ENCODE measurements around the gene PLCD4.
A peak's percentile ranks its signal among the peaks of the same experiment; 100 is the strongest.

PLCD4 gene

DNA sequence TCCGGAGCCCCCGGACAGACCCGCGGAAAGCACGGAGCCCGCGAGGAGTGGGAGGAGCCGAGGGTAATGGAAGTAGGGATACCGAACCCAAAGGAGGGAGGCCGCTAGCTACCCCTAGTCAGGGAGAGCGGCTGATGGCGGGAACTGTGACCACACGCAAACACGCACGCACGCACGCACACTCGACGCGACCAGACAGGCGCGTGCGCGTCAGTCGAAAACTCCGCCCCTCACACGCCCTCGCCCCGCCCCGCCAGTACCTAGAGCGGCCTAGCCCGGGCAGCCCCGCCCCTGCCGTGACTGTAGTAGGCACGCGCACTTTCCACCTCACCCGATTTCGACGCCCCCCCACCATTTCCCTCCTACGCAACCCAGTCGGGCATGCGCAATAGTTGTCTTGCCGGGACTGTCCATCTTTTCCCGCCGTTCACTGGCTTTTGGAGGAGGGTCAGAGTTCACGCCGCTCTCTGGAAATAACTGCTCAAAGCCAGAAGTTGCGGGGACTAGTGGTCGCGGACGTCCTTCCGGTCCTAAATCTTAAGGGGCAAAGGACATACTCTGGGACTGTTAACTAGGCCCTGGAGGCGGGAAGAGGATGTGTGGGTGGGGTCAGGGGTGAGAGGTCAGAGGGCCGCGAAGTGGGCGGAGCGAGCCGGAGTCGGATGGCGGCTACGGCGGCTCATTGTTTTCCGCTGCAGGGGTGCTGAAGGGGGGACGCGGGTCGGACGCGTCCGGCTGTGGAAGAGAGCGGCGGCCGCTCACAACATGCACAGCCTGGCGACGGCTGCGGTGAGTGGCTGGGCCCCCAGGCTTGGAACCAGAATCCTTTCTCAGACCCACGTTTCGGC is 39.3 kb upstream of the PLCD4 start, which contains the start of the genes CNOT9 and USP37:
CNOT9 (plus strand) TSS at position 650 of the 848 bp plus-strand sequence; CDS start at position 766, 116 bp downstream.
USP37 (minus strand) TSS at position 162 of the 848 bp plus-strand sequence. CDS start 9,698 bp downstream, outside the sequence.
- peak within 1 kb of the TSS; percentile 87 for H3K4me3 ChIP-seq (ENCODE audit: low read length)
- peak; percentile 87 for DNase-seq (ENCODE audit: low read depth)
- TF ChIP-seq, protein P1, sequence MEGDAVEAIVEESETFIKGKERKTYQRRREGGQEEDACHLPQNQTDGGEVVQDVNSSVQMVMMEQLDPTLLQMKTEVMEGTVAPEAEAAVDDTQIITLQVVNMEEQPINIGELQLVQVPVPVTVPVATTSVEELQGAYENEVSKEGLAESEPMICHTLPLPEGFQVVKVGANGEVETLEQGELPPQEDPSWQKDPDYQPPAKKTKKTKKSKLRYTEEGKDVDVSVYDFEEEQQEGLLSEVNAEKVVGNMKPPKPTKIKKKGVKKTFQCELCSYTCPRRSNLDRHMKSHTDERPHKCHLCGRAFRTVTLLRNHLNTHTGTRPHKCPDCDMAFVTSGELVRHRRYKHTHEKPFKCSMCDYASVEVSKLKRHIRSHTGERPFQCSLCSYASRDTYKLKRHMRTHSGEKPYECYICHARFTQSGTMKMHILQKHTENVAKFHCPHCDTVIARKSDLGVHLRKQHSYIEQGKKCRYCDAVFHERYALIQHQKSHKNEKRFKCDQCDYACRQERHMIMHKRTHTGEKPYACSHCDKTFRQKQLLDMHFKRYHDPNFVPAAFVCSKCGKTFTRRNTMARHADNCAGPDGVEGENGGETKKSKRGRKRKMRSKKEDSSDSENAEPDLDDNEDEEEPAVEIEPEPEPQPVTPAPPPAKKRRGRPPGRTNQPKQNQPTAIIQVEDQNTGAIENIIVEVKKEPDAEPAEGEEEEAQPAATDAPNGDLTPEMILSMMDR (conservative IDR thresholded peaks at IDR 0.05; ENCODE audit: low read depth, low read length): no peak

DNA sequence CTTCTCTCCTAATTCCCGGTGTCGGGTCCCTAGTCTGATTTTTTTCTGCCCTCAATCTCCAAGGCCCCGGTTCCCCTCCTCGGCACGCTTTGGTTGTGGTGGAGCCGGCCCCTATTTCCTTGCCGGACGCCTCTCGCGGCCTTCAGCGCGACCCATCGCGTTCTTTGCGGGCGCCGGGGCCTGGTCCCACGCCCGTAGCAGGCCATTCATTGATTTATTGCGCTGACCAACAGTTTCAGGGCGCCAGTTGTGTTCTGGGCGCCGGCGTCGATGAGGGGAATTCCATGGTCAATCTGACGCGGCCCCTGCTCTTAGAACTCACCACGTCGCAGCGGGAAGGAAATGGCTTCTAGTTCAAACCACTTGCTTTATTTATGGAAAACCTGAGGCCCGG is 38.7 kb upstream of the PLCD4 start:
- H3K4me3 ChIP-seq (ENCODE audit: low read length): peak overlapping the region; percentile 87
- TF ChIP-seq, protein P1 (conservative IDR thresholded peaks at IDR 0.05; ENCODE audit: low read depth, low read length): no peak
- peak; percentile 22 for DNase-seq (ENCODE audit: low read depth)

DNA sequence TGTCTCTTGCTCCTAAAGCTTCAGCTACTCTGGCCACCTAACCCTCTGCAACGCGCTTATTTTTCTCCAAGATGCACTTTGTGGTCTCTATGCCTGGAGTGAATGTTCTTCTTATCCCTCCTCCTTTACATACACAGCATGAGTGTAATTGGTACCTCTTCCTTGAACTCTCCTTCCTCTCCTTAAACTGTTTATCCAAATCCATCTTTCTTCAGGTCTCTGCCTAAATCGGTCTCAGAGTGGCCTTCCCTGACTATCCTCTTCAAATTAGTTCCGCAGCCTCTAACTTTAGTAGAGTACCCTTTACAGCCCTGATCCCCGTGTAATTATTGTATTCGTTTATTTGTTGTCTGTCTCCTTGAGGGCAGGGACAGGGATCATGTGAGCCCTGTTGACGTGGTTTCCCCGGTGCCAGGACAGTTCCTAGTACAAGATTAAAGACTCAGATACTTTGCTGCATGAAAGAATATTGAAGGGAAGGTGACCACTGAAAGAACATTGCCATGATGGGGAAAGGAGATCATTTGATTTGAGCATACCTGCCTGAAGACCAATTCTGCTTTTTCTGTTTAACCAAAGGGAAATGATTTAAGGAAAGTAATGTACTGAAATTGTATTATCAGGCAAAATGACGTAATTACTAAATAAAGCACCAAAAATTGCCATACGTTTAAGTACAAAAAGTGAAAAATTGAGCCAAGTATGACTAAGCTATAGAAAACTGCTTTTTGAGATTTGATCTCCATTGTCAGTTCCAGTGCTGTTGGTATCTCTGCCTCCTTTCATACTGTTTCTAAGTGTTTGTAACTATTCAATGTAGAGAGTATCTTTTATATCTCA is 37.8 kb upstream of the PLCD4 start:
- DNase-seq (ENCODE audit: low read depth): peak; percentile 85
- peak overlapping the region; percentile 87 for H3K4me3 ChIP-seq (ENCODE audit: low read length)
- TF ChIP-seq, protein P1 (conservative IDR thresholded peaks at IDR 0.05; ENCODE audit: low read depth, low read length): no peak

DNA sequence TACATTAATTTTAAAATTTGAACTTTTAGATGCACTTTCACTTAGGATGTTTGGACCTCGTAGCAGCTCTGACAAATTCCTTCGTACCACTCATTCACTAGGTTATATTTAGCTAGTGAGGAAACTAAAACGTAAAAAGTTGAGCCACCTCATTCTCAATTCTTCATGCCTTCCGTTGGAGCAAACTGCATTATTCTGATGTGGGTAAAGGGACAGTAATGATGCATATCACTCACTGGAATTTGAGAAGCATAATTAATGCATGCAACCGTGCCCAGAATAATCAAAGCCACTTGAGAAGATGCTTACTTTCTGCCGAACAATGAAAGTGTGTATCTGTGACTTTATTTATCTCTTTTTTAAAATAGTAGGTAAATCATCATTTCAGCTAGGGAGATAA is 36.8 kb upstream of the PLCD4 start:
- no peak for DNase-seq (ENCODE audit: low read depth)
- peak overlapping the region; percentile 87 for H3K4me3 ChIP-seq (ENCODE audit: low read length)
- TF ChIP-seq, protein P1 (conservative IDR thresholded peaks at IDR 0.05; ENCODE audit: low read depth, low read length): no peak

DNA sequence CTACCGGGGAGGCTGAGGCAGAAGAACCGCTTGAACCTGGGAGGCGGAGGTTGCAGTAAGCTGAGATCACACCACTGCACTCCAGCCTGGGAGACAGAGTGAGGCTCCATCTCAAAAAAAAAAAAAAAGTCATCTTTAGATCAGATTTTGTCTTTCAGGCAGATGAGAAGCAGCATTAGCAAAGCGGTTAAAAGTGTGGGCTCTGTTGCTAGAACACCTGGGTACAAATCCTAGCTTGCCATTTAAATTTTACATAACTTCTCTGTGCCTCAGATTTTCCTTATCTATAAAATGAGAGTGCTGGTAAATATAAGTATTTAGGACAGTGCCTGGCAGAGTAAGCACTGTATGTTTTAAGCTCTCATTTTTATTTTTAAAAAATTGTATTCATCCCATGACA is 30.8 kb upstream of the PLCD4 start:
- TF ChIP-seq, protein P1 (conservative IDR thresholded peaks at IDR 0.05; ENCODE audit: low read depth, low read length): no peak
- no peak for DNase-seq (ENCODE audit: low read depth)
- no peak overlapping the region for H3K4me3 ChIP-seq (ENCODE audit: low read length)

DNA sequence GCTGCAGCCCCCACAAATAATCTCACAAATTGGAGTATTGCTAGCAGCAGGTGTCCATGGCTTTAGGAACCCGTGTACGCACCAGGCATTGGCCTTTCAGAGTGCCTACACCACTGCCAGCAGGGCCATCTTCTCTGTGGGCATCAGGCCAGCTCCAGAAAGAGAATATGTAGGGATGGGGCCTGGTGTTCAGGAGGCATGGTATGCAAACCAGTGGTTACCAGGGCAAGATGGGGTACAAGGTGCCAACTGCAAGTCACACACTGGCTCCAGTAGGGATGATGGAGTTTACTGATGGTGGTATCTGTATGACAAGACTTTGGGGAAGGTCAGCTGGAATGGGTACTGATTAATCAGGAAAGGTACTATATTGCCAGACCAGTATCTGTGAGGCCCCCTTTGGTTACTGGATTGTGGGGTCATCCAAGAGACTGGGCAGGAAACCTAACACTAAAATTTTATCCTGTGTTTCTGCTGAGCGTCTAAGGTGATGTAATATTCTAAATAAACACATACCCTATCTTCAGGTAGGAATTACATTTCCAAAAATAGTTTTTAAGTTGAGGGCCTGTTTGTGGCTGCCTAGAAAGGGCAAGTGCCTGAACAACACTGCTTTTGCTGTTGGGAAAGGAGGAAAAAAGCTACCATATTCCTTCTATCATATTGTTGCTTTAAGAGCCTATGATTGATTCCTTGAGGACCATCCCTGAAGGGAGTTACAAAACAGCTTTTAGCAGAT is 30.0 kb upstream of the PLCD4 start:
- no peak overlapping the region for H3K4me3 ChIP-seq (ENCODE audit: low read length)
- DNase-seq (ENCODE audit: low read depth): no peak
- TF ChIP-seq, protein P1 (conservative IDR thresholded peaks at IDR 0.05; ENCODE audit: low read depth, low read length): no peak

All from retinal pigment epithelial cell (primary cell).